GM19193 (cell line): Measurements from ENCODE around the gene ZNF610.

Experiments
- POLR2A ChIP-seq: IDR thresholded peaks from 4 replicates; pipeline ENCODE4 v1.6.1; 2011; ENCODE audit not compliant: insufficient read depth, insufficient read length; ENCODE audit errors: extremely low read depth

Gene ZNF610

DNA sequence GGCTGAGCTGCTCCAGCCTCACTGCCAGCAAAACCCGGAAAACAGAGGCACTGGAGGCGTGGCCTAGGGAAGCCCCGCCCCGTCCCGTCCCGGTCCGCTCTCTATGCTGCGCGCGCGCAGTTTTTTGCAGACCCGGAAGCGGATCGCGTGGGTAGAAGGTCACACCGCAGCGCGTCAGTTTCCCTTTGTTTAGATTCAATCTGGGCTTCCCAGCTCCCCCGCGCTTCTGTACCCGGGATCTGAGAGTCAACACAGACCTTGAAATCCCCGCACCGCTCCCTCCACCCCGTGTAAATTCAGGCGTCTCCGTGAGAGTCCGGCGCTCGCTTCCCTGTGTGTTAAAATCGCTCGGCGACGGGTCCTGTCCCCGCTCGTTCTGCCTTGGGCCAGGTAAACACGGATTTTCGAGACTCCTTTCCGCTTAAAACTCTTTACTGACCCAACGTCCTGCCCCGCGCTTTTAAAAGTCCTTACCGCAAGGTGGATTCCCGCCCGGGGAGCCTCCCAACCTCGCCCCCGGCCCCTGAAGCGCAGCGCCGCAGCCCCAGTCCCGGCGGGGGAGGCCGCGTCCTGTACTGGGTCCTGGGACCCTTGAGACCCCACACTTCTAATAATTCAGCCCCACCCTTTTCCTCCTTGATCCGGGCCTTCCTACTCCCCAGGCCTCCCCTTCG is at the start of gene ZNF610:
Gene ZNF610, plus strand, starts transcription at position 127 of the 674 bp plus-strand sequence. CDS start 12,930 bp downstream, outside the sequence.
- peak; percentile 66 for TF ChIP-seq POLR2A

DNA sequence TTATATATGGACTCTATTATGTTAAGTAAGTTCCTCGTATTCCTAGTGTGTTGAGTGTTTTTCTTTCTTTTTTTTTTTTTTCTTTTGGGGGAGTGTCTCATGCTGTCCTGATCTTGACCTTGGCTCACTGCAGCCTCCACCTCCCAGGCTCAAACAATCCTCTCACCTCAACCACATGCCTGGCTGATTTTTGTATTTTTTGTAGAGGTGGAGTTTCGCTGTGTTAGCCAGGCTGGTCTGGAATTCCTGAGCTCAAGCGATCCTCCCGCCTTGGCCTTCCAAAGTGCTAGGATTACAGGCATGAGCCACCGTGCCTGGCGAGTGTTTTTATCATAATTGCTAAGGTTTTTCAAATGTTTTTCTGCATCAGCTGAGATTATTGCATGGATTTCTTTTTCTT is 49.8 kb upstream of the ZNF610 start:
- no peak for TF ChIP-seq POLR2A

DNA sequence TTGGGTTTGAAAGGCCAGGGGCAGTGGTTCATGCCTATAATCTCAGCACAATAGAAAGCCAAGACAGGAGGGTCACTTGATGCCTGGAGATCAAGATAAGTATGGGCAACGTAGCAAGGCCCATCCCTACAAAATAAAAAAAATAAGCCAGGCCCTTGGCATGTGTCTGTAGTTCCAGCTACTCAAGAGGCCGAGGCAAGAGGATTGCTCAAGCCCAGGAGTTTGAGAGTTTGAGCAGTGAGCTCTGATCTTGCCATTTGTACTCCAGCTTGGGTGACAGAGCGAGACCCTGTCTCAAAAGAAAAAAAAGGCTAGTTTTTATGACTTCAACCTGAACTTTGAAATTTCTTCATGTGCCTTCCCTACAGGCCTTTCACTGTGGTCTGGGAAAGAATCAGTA is 44.3 kb upstream of the ZNF610 start:
- TF ChIP-seq POLR2A = no peak

DNA sequence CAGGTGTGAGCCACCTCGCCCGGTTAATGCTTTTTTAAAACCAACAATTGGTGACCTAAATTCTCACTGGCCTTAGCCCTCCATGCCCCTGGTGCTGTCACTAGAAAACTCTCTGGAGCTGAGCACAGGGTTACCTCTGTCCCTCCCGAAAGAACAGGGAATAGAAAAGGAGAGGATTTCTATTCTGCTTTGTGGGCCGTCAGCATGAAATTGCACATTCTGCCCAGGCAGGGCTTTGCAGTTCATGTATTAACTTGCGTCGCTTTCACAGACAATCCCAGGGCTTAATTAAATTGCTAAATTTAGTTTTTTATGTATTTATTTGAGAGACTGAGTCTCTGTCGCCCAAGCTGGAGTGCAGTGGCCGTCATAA is 39.7 kb upstream of the ZNF610 start:
- TF ChIP-seq POLR2A = no peak

DNA sequence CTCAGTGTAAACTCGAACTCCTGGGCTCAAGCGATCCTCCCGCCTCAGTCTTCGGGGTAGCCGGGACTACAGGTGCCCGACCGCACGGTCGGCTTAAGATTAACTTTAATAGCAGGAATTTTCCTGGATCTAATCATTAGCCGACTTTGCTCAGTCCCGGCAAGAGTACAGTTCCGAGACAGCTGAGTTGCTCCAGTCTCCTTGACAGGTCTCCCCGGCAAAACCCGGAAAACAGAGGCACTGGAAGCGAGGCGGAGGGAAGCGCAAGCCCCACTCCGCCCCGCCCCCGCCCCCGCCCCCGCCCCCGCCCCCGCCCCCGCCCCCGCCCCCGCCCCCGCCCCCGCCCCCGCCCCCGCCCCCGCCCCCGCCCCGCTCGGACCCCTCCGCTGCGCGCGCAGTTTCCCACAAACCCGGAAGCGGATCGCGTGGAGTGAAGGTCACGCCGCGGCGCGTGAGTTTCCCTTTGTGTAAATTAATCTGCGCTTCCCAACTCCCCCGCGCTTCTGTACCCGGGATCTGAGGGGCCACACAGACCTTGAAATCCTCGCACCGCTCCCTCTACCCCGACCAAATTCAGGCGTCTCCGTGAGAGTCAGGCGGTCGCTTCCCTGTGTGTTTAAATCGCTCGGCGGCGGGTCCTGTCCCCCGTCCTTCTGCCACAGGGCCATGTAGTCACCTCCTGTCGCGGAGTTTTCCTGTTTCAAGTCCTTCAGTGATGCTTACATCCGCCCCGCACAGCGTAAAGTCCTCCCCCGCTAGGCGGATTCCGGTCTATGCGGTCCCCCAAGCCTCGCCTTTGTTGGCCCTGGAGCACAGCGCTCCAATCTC is 39.1 kb upstream of the ZNF610 start, which contains the start of gene ZNF480:
Gene ZNF480, plus strand, starts transcription at position 397 of the 828 bp plus-strand sequence. CDS start 3,244 bp downstream, outside the sequence.
- peak; percentile 77 for TF ChIP-seq POLR2A

DNA sequence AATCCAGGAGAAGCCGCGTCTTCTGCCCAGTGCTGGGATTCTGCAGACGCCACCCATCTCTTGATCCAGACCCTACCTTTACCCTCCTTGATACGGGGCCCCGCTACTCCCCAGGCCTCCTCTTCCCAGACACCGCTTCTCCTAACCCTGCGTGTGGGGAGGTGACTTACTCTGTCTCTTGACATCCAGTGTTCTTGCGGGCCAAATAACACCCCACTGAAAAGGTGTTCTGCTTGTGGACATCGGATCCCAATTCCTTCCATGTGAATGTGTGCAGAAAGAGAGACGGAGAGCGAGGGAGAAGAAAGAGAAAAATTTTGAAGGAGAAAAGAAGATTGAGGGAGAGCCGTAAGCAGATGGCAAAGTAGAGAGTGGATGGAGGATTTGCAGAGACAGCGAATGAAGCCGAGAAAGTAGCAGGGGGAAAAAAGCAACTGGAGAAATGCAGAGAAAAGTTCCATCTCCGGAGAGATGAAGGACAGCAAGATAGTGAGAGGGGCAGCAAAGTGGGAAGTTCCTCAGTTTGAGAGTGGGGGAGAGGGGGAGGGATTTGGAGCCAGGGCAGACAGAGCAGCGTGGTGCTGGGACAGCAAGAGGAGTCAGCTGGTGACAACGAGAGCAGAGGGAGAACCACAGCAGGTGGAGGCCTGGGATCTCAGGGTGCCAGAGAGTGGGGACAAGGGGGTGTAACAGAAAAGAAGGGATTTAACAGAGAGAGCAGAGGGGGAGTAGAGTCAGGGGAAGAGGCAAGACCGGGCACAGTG is 38.3 kb upstream of the ZNF610 start:
- TF ChIP-seq POLR2A = no peak

DNA sequence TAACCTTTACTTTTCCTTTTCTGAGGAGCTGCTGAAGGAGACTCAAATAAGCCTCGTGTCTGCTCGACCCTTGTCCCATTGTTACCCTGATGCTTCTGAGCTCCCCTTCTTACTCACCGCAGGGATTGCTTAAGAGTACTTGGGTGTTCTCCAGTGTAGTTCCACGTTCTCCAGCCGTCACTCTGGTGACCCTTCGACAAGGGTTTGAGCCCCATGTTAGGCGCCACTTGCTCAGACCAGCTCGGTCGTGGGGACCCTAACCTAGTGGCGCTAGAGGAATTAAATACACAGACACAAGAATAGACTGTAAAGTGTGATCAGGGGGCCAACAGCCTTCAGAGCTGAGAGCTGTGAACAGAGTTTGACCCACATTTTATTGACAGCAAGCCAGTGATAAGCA is 28.8 kb upstream of the ZNF610 start:
- no peak for TF ChIP-seq POLR2A

DNA sequence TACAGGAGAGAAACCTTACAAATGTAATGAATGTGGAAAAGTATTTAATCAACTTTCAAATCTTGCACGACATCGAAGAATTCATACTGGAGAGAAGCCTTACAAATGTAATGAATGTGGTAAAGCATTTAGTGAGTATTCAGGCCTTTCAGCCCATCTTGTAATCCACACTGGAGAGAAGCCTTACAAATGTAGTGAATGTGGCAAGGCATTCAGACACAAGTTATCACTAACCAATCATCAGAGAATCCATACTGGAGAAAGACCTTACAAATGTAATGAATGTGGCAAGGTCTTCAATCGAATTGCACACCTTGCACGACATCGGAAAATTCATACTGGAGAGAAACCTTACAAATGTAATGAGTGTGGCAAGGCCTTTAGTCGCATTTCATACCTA is 13.6 kb upstream of the ZNF610 start:
- no peak for TF ChIP-seq POLR2A

DNA sequence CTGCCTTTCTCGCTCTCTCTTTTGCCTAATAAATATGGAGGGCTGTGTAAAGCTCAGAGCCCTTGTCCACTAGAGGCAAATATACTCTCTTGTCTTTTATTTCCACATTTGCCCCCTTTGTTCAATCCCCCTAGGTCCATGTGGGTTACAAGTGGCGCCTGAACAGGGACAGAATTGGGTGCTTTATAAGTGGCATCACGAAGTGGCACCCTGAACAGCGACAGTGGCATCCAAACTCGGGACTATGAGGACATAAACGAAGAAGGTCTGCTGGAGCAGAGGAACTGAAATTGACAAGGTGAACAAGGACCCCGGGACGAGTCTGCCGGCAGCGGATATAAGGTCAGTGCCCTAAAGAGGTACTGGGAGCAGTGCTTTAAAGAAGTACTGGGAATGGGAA is 4.3 kb upstream of the ZNF610 start:
- TF ChIP-seq POLR2A = no peak

DNA sequence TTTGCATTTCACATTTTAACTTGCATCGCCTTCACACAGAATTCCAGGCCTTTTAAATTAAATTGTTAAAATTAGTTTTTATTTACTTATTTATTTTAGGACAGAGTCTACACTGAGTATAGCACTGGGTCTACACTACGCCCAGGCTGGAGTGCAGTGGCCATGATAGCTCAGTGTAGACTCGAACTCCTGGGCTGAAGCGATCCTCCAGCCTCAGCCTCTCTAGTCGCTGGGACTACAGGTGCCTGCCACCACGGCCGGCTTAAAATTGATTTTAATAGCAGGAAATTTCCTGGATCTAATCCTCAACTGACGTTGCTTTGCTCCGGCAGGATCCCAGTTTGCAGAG is 301 bp upstream of the ZNF610 start:
- TF ChIP-seq POLR2A = no peak

DNA sequence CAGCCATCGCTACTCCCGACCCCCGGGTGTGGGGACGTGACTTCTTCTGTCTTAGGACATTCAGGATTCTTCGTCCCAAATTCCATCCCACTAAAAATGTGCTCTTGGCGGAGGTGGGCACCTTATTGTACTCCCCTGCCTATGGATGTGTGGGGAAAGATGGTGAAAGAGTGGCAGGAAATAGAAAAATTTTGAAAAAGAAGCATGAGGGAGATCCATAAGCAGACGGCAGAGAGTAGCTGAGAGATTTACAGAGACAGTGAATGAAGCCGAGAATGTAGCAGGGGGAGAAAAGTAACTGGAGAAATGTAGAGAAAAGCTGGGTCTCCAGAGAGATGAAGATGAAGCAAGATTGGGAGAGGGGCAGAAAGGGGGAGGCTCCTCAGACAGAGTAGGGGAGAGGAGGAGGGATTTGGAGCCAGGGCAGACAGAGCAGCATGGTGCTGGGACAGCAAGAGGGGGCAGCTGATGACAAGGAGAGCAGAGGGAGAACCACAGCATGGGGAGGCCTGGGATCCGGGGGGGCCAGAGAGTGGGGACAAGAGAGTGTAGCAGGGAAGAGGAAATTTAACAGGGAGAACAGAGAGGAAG is 843 bp downstream of the ZNF610 start:
- TF ChIP-seq POLR2A = no peak

DNA sequence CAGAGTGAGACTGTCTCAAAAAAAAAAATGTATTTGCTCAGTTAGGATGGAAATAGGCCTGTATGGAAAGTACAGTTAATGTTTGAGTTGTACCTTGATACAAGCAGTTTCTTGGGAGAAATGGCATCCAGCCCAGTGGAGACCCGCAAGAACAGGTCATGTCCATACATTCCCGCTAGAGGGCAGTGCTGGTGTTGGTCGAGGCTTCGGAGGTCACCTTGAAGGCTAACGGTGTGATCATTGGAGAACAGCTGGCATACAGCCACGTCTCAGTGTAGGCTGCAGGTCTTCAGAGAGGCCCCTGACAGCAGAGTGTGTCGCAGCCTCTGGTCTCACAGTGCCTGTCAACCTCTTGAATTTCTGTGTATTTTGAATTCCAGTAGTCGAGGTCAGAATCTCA is 7.5 kb downstream of the ZNF610 start:
- TF ChIP-seq POLR2A = no peak

DNA sequence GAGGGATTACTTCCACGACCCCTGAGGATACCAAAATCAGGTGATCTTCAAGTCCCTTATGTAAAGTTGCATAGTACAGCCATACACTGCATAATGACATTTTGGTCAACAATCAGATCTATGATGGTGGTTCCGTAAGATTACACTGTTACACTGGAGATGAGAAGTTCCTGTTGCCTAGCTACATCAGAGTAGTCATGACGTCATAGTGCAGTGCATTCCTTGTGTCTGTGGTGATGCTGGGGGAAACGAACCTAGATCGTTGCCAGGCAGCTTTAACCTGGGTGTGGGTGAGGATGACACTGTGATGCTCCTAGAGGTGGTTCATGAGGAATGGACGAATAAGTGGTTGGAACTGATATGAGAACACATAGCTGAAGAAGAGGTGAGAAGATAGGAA is 9.1 kb downstream of the ZNF610 start:
- TF ChIP-seq POLR2A = no peak

DNA sequence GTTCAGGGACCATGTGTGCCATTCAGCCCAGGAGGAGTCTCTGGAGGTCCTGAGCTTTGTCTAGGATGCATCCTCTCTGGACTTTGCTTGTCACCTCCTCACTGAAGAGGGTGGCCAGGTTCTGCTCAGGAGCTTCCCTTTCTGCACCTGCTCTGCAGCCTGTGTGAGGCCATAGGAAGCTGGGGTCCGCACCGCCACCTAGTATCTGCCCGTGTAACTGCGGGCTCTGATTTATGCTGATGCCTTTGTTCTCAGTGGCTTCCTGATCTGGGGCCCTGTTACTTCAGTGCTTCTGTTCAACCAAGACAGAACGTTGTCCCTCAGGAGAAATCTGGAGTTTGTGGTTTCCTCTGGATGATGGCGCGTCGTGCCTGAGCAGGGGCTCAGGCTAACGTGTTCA is 15.5 kb downstream of the ZNF610 start:
- TF ChIP-seq POLR2A = no peak

DNA sequence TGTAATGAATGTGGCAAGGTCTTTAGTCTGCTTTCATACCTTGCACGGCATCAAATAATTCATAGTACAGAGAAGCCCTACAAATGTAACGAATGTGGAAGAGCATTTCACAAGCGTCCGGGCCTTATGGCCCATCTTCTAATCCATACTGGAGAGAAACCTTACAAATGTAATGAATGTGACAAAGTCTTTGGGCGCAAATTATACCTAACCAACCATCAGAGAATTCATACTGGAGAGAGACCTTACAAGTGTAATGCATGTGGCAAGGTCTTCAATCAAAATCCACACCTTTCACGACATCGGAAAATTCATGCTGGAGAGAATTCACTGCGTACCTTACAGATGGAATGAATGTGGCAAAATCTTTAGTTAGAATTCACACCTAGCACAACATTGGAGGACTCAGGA is 30.4 kb downstream of the ZNF610 start:
- TF ChIP-seq POLR2A = no peak
